ENCODE data around the gene FBXW8. TPM values are rescaled to one million over a fixed set of nuclear protein-coding genes. Genes with fewer than 3 reads are reported as not detected.
"Not testable (repeated sequence)": the region's sequence is repeated elsewhere in the genome, so short reads cannot be mapped to it uniquely, and the experiment has no call there.

The FBXW8 gene
- total RNA-seq, 1 experiment from 2014 or later = 8.2 TPM

DNA sequence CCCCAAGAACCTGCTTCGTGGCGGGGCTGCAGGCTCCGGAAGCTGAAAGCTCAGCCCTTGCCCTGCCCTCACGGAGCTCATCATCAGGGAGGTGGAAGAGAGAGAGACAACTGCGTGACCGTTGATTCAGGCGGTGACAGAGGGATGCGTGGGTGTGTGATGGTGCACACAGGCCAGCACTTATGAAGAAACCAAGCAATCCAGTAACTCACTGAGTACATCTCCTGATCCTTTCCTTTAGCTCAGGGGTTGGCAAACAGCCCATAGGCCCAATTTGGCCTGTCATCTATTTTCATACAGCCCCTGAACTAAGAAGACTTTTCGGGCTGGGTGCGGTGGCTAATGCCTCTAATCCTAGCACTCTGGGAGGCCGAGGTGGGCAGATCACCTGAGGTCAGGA, 138.5 kb downstream of the FBXW8 start:
- DNase-seq (ENCODE audit: extremely low read depth, low read depth) = no peak

GRCh38 chr12:117050060-117050459, 139.3 kb downstream of the FBXW8 start:
- DNase-seq (ENCODE audit: extremely low read depth, low read depth) = no peak

- DNase-seq (ENCODE audit: extremely low read depth, low read depth) = no peak
Observed at GRCh38 chr12:117051380-117051779, 140.6 kb downstream of the FBXW8 start.

DNA sequence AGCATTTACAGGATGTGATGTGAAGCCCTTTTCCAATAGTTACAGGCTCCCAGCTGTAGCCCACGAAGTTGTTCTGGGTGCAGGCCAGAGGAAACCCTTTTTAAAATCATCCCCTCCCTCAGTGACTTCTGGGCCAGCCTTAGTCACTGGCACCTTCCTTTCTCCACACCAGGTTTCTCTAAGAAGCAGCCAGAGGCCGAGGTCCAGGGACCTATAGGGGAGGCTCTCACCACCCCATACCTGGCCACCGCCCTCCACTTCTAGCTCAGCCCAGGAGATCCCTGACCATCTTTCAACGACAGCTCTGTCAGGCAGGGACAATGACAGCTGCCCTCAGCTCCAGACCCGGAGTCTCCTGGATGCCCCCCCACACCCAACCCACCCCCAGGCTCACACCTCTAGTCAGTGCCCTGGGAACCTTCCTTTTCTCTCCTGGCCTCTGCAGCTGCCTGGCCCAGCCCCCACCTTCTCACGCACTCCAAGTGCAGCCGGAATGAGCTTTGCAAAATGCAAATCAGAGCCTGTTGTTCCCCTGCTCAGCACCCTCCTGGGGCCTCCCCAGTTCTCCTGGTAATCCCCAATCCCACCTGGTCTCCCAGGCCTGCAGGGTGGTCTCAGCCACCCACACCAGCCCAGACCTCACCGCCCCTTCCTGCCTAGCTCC, 141.8 kb downstream of the FBXW8 start:
- DNase-seq (ENCODE audit: extremely low read depth, low read depth) = no peak

GRCh38 chr12:117053050-117053400, 142.3 kb downstream of the FBXW8 start:
- DNase-seq (ENCODE audit: extremely low read depth, low read depth) = no peak

DNA sequence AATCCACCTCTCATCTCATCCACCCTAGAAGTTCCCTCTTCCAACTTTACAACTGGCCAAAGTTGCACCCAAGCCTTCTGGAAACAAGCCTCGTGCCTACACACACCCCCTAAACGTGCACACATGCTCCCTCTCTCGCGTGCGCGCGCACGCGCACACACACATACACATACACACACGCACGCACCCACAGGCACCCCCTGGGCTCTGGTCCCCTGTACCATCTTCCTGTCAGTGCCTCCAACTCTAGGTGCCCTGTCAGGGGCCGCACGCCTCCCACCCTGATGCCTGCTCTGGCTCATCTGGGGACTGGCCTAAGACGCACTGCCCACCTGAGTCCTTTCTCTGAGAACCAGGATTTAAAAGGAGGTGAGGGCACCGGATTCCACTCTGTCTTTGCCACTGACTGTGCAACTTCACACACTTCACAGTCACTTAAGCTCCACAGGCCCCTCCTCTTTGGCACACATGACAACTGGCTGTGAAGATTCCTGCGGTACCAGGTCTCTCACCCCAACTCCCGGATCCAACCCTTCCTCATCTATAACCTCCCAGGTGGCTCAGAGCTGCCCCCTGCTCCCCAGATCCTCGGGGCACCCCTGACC, 142.9 kb downstream of the FBXW8 start:
- no peak for DNase-seq (ENCODE audit: extremely low read depth, low read depth)

DNA sequence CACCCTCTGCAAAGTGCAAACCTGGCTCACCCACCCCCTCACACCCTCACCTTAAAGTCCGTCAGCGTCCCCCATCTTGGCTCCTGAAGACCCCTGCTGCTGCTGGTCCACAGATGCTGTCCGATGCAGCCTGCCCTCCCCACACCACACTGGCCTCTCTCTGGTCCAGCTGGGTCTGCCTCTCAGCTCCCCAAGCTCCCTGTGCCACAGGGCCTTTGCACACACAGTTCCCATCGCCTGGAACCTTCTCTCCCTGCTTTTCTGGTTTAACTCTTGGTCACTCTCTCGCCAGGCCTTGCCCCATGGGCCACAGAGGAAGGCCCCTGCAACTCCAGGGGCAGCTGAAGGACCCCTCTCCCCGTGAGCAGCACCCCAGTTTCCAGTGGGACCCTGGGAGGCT, 143.5 kb downstream of the FBXW8 start:
- DNase-seq (ENCODE audit: extremely low read depth, low read depth) = no peak

DNA sequence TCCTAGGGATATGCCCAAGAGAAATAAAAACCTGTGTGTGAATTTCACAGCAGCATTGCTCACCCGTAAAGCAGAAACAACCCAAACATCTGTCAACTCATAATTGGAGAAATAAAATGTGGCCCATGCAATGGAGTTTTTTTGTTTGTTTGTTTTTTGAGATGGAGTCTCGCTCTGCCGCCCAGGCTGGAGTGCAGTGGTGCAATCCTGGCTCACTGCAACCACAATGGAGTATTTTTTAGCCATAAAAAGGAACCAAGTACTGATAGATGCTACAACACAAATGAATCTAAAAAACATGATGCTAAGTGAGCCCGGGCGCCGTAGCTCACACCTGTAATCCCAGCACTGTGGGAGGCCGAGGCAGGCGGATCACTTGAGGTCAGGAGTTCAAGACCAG, 146.9 kb downstream of the FBXW8 start:
- DNase-seq (ENCODE audit: extremely low read depth, low read depth) = not testable (repeated sequence)

DNA sequence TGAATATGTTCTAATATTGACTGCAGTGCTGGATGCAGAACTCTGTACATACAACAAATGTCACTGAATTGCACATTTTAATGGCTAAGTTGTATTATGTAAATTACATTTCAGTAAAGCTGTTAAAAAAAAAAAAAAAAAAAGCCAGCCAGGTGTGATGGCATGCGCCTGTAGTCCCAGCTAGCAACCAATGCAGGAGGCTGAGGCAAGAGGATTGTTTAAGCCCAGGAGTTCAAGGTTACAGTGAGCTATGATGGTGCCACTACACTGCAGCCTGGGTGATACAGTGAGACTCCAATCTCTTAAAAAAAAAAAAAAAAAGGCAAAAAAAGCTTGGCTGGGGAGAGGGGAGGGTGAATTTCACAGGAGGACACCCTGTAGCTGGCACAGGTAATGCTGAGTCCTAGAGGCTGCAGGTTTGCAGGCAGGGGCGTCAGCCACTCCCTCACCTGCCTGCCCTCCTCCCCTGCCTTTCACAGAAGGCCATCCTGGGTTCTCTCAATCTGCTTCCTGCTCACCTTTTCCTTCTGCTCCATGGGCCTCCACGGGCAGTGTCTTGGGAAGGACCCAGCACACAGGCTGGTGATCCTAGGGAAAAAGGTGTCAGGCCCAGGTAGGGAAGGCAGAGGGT, 147.8 kb downstream of the FBXW8 start:
- DNase-seq (ENCODE audit: extremely low read depth, low read depth) = no peak

GRCh38 chr12:117059156-117059555, 148.4 kb downstream of the FBXW8 start:
- DNase-seq (ENCODE audit: extremely low read depth, low read depth) = no peak

DNA sequence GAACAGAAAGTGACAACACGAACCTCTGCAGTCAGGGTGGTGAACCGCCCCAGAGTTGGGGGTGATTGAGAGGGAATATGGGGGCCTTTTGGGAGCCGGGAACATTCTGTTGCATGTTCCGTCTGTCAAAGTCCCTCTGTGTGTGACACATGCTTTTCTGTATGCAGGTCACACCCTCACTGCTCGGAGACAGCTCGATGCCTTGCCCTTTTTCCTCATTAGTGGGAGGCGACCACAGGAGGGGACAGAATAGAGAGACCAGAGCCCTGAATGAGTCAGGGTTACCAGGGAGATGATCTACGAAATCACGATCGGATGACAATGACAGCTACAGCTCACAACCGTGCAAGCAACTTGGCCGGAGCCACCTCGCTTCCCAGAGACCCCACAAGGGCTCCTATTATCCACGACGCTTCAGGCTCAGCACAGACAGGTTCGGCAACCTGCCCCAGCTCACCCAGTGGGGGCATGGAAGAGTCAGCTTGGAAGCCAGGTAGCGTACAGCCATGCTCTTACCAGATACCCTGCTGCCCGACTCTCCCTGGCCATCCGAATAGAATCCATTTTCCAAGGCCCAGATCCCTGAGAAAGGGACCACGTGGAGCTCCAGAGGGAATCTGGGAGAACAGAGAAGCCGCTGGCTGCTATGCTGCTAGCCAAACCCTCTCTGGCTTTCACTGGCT, 149.6 kb downstream of the FBXW8 start:
- DNase-seq (ENCODE audit: extremely low read depth, low read depth) = no peak

DNA sequence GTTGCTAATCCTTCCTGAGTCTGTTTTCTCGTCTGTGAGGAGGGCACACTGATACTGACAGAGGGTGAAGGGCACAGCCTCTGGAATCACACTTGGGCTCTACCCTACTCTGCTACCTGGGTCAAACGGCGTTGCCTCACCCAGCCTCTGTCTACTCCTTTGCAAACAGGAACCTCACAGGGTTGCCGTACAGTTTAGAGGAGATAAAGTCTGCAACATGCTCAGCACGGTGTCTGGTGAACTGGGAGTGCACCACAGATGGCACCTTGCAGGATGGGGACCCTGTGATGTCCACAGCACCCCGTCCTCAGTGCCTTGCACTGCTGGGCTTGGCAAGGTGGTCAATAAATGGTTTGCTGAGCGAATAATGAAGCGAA, 150.2 kb downstream of the FBXW8 start:
- DNase-seq (ENCODE audit: extremely low read depth, low read depth) = no peak

DNA sequence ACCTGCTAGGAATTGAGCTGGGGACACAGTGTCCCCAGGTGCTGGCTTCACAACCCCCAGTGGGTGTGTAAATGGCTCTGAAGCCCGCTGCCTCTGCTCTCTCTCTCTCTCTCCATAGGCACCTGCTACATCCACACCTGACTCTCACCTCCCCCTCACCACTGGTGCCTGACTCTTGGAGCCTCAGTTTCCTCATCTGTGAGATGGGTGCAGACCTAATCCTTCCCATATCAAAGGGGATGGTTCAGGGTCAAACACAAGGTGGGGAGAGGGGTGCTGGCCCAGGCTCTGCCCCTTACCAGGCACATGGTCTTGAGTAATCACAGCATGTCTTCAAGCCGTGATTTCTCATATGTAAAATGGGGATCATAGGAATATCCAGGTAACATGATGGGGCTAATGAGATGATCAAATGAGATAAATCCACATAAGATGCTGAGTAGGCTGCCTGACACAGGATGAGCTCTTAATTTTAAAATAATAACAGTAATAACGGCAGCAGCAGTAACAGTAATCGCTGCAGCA, 150.9 kb downstream of the FBXW8 start:
- no peak for DNase-seq (ENCODE audit: extremely low read depth, low read depth)

GRCh38 chr12:117063162-117063911, 152.6 kb downstream of the FBXW8 start:
- no peak for DNase-seq (ENCODE audit: extremely low read depth, low read depth)

GRCh38 chr12:117064049-117064448, 153.3 kb downstream of the FBXW8 start:
- DNase-seq (ENCODE audit: extremely low read depth, low read depth) = no peak

GRCh38 chr12:117064596-117064995, 153.8 kb downstream of the FBXW8 start:
- DNase-seq (ENCODE audit: extremely low read depth, low read depth) = no peak

DNA sequence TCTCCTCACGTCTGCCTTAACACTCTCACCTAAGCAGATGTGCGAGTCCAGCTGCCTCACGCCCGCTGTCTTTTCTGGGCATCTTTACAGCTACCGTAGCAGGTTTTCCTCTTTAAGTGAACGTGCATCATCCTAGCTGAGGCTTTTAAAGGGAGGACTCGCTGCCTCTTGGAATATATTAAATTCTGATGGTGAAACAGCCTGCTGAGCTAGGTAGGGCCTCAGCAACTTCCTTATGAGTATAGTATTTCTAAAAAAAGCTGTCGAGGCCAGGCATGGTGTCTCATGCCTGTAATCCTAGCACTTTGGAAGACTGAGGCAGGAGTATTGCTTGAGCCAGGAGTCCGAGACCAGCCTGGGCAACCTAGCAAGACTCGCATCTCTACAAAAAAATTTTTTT, 156.3 kb downstream of the FBXW8 start:
- DNase-seq (ENCODE audit: extremely low read depth, low read depth) = no peak

GRCh38 chr12:117067638-117068037, 156.9 kb downstream of the FBXW8 start:
- no peak for DNase-seq (ENCODE audit: extremely low read depth, low read depth)

GRCh38 chr12:117068492-117068891, 157.7 kb downstream of the FBXW8 start:
- no peak for DNase-seq (ENCODE audit: extremely low read depth, low read depth)

DNA sequence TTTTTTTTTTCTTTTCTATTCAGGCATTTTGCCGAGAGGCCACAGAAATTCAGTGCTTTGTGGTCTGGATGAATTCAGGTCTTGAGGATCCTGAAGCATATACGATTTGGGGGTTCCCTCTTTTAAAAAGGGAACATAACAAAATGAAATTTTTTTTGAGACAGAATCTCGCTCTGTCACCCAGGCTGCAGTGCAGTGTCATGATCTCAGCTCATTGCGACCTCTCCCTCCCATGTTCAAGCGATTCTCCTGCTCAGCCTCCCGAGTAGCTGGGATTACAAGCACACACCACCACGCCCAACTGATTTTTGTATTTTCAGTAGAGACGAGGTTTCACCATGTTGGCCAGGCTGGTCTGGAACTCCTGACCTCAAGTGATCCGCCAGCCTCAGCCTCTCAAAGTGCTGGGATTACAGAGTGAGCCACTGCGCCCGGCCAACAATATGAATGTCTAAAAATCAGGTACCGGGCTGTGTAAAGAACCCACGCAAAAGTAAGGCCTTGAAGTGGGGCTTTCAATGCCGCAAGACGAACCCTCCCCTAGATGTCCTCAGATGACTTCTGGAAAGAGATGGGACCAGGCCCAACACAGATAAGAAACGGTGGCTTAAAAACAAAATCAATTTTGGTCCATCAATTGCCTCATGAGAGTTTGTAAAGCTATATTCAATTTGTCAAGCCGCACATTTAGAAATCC, 158.5 kb downstream of the FBXW8 start:
- DNase-seq (ENCODE audit: extremely low read depth, low read depth) = no peak
